Hair follicular keratinocyte (primary cell): Measurements from ENCODE around the gene TUBGCP6. TPM values are rescaled to one million over a fixed set of nuclear protein-coding genes. Genes with fewer than 3 reads are reported as not detected.

Experiments used
- total RNA-seq: library from RNA; depleted of rRNA; stranded (reverse); fragments of >200 nt; gene quantifications from 2 replicates; pipeline ENCODE4 v1.2.3, GENCODE V29; 2015

Gene TUBGCP6, protein sequence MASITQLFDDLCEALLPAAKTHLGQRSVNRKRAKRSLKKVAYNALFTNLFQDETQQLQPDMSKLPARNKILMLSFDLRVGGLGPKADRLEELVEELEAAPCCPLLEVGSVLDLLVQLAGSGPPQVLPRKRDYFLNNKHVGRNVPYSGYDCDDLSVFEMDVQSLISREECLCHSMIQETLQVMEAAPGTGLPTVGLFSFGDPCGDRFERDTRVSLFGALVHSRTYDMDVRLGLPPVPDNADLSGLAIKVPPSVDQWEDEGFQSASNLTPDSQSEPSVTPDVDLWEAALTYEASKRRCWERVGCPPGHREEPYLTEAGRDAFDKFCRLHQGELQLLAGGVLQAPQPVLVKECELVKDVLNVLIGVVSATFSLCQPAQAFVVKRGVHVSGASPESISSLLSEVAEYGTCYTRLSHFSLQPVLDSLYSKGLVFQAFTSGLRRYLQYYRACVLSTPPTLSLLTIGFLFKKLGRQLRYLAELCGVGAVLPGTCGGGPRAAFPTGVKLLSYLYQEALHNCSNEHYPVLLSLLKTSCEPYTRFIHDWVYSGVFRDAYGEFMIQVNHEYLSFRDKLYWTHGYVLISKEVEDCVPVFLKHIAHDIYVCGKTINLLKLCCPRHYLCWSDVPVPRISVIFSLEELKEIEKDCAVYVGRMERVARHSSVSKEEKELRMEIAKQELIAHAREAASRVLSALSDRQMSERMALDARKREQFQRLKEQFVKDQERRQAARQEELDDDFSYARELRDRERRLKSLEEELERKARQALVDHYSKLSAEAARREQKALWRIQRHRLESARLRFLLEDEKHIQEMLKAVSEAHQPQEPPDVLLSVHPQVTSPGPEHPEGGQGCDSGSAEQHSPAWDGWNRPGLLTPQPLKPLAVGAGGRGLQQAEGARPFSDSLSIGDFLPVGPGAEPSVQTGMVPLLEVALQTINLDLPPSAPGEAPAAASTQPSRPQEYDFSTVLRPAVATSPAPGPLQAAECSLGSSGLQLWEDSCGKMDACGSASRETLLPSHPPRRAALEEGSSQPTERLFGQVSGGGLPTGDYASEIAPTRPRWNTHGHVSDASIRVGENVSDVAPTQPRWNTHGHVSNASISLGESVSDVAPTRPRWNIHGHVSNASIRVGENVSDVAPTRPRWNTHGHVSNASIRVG (N-terminal part only)
- 21.0 and 25.7 TPM in 2 replicates for total RNA-seq

DNA sequence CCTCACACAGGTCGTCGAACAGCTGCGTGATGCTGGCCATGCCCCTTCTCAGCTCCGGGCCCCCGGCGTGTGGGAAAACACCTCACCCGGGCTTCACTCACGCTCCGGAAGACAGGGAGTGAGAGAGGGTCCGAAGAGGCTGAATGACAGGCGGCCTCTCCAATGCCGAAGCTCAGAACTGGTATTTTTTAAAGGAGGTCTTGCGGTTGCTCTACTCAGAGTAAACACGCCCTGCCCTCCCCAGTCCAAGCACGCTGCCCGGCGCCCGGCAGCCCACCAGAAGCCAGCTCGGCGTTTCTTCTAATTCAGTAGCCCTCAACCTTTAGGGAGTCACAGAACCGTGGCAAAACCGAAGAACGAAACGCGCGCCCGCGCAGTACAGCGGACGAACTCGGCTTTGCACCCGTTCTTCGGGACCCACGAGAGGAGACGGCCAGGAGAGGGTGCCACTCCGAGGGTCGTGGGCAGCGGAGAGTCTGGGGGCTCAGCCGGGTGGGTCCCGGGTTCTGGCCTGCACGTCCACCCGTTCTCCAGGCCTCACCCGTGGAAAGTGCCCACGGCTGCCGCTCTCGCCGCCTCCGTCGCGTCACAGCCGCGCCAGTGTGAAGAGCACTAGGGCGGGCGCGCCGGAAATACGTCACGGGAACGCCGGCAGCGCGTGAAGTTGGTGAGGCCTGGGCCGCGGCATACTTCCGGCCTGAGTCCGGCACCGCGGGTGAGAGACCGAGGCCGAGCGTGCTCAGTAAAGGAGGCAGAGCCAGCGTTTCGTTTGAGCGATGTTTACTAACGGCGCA is at the start of gene TUBGCP6:
Gene TUBGCP6, minus strand, starts transcription at position 604 of the 794 bp plus-strand sequence. Its CDS starts 564 bp downstream, at position 40.

DNA sequence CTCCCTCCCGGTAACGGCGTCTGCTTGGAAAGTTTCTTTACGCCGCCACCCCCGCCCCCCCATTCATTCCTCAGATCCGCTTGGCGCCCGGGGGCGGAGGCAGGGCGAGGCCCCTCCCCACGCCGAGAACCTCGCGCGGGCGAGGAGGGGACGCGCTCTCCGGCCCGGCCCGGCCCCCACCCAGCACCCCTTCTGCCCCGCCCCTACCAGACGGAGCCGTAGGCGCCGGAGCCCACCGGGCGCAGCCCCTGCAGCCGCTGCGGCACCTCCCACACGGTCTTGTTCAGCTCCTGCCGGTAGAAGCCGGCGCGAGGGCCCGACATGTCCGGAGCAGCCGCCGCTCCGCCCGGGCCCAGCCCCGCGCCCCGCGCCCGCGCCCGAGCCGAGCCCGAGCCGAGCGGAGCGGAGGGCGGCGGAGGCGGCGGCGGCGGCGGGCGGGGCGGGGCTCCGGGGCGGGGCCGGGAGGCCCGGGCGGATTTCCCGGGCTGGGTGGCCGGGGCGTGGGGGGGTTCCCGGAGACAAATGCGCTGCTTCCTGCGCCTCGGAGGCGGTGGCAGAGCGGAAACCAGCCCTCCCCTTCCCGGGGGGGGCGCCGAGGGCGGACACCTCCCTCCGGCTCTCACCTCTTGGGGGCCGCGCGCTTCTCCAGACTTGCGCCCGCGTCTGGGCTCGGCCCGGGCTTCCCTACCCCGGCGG is 25.3 kb upstream of the TUBGCP6 start, which contains the start of gene MAPK11:
Gene MAPK11, minus strand, starts transcription at position 411 of the 696 bp plus-strand sequence. Its CDS starts 88 bp downstream, at position 323.

DNA sequence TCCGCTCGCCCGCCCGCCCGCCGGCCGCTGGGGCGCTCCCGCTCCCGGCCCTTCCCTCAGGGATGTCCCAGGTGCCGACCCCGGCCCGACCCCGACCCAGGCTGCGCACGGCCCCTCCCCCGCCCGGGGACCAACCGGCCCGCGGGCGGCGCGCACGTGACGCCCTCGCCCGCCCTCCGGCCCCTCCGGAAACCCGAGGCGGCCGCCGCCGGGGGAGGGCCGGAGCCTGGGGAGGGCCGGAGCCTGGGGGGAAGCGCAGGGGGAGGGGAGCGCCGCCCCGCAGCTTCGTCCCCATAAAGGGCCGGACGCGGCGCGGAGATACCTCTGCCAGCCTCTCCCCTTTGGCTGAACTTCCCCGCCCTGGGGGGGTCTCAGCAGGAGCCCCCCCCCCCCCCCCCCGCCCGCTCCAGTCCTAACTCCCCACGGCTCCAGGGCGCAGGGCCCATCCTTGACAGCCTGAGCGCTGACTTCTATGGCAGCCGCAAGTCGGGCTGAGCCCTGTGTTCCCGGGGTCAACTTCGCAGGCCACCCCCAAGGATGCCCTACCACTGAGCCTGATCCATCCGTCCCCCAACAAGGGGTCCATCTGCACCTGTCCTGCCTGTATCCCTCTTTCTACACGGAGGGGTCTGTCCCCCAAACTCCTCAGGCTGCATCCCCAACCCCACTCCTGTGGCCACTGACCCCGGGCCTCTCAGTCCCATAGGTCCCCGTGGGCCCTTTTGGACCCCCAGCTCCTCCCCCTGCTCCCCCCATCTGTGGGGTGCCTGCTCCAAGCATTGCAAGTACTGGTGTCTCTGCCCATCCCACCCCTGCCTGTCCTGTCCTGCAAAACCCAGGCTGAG is 17.0 kb upstream of the TUBGCP6 start, which contains the start of gene MAPK12:
Gene MAPK12, minus strand, starts transcription at position 69 of the 845 bp plus-strand sequence. CDS start 174 bp downstream, outside the sequence.

DNA sequence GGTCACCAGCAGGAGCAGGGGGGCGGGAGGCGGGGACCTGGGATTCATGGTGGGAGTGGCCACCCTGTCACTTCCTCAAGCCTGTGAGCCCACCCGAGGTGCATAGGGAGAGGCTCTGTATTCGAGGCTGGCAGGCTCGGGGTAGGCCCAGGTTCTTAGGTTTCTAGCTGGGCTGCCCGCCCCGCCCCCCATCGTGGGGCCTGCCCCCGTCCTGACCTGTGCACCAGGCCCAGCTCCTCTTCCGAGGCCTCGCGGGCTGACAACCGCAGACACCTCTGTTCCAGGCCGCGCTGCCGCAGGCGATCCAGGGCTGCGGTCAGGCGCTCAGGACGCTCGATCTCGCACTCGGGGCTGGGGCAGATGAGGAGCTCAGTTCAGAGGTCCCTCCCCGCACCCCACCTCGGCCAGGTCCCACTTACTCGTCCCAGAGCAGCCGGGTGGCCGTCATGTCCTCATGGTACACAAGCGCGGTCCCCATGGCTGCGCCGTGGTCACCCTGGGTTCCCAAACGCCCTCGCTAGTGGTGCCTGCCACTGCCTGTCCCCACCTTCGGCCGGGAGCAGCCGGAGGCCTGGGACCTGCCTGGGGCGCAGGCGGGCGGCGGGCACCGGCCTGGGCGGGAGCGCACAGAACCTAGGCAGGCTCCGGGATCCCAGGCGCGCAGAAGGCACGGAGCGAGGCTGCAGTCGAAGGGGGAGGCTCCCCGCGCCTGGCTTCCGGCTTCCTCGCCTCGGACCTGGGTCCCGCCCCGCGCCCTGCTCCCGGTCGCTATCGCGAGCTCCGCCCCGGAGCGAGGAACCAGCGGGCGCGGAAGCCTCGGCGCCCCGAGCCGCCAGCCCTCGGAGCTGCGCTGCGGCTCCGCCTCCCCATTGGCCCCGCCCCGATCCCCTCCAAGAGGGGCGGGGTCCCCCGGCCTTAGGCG is 6.0 kb upstream of the TUBGCP6 start, which contains the start of gene HDAC10:
Gene HDAC10, minus strand, starts transcription at position 711 of the 922 bp plus-strand sequence. Its CDS starts 233 bp downstream, at position 478.

DNA sequence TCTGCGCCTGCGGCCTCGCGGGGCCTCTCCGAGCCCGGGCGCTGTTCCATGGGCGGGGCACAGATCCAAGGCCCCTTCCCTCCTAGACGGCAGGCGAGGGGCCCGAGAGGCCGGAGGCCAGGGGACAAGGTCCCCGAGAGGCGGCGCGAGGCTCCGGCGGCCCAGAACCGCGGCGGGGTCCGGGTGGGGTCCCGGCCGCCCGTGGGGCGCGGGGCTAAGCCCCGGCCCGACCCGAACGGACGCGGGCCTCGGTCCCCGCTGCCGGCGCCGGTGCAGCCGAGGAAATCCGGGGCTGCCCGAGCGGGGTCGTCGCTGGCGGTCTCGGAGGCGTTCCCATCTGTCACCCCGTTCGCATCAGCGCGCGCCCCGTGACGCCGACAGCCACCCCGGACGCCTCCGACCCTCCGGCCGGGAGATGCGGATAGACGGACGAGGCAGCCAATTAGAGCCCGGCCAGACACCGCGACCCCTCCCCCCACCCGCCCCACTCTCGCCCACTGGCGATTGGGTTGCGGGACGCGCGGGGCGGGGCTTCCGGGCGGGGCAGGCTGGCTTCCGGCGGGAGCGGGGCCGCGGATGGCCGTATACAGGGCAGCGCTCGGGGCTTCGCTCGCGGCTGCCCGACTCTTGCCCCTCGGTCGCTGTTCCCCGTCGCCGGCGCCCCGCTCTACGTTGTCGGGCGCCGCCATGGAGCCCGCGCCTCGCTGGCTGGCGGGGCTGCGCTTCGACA is 44.2 kb downstream of the TUBGCP6 start, which contains the start of gene SELENOO:
Gene SELENOO, plus strand, starts transcription at position 551 of the 730 bp plus-strand sequence. Its CDS starts 26 bp downstream, at position 577.

DNA sequence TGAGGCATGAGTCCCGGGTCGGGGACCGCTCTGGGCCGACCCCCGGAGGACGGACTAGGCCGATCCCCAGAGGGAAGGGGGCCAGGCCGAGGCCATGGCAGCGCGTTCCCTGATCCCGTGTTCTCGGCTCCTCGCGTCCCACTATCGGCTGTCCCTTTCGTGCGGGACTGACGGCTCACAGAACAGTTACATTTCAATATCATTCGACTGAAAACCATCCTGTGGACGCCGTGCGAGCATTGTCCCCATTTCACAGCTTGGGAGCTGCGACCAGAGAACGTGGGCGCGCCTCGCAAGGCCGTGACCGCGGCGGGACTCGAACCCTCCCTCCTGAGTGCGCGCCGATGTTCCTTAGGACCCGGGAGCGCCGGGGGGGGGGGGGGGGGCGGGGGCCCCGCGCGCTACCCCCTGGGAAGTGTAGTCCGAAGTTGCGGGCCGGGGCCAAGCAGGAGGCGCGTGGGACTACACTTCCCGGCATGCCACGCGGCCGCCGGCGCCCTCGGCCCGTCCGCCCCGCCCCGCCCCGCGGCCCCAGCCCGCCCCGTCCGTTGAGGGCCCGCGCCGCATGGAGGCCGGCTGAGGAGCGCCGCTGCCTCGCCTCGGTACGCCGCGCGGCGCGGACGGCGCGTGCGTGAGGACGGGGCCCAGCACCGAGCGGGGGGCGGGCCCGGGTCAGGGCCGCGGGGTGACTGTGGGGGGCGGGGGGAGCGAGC is 59.3 kb downstream of the TUBGCP6 start, which contains the start of gene TRABD:
Gene TRABD, plus strand, starts transcription at position 539 of the 713 bp plus-strand sequence. CDS start 7,148 bp downstream, outside the sequence.

DNA sequence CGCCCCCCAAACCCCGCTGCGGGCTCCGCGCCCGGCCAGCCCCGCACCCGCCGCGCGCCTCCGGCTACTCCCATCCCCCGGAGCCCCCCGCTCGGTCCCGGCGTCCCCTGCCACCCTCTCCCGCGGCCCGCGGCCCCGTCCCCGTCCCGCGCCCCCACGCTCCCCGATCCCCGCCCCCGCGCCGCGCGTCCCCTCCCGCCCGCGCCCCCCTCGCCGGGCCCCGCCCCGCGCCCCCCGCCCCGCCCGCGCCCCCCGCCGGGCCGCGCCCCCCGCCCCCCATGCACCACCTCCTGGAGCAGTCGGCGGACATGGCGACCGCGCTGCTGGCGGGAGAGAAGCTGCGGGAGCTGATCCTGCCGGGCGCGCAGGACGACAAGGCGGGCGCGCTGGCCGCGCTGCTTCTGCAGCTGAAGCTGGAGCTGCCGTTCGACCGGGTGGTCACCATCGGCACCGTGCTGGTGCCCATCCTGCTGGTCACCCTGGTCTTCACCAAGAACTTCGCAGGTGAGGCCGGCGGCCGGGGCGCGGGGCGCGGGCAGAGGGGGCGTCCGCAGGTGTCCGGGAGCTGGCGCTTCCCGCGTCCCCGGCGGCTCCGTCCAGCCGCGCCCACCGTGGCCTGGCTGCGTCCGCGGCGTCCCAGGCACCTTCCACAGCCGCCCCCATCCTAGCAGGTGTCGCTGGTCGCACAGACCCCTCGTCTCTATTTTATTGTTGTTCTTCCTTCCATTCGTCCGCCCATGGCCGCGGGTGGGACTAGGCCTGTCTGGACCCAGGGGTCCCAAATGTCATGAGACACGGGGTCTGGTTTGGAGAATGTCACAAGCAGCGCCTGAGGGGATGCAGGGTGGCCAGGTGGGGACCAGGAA is 74.1 kb downstream of the TUBGCP6 start, which contains the start of gene PANX2:
Gene PANX2, plus strand, starts transcription at position 279 of the 866 bp plus-strand sequence. Its CDS starts 0 bp downstream, at position 279.

Other genes starting within 250 kb of the TUBGCP6 start
- gene IL17REL, start 232.3 kb downstream of the TUBGCP6 start, total RNA-seq = not detected in 2 replicates
- not detected in 2 replicates for gene TTLL8, start 186.7 kb downstream of the TUBGCP6 start, total RNA-seq
- gene MLC1, start 159.6 kb downstream of the TUBGCP6 start, total RNA-seq = not detected in 2 replicates
- not detected in 2 replicates for gene MOV10L1, start 155.0 kb downstream of the TUBGCP6 start, total RNA-seq
- gene PANX2, start 74.3 kb downstream of the TUBGCP6 start, total RNA-seq = 0.04 and 0.62 TPM in 2 replicates
- 53.2 and 65.8 TPM in 2 replicates for gene TRABD, start 59.1 kb downstream of the TUBGCP6 start, total RNA-seq
- 42.0 and 48.0 TPM in 2 replicates for gene SELENOO, start 44.0 kb downstream of the TUBGCP6 start, total RNA-seq
- 10.1 and 21.4 TPM in 2 replicates for gene HDAC10, start 6.2 kb upstream of the TUBGCP6 start, total RNA-seq
- gene MAPK12, start 16.7 kb upstream of the TUBGCP6 start, total RNA-seq = 21.1 and 21.2 TPM in 2 replicates
- gene MAPK11, start 25.4 kb upstream of the TUBGCP6 start, total RNA-seq = 6.6 and 12.3 TPM in 2 replicates
- 73.7 and 104 TPM in 2 replicates for gene PLXNB2, start 62.6 kb upstream of the TUBGCP6 start, total RNA-seq
- gene DENND6B, start 82.0 kb upstream of the TUBGCP6 start, total RNA-seq = 0.49 and 1.0 TPM in 2 replicates
- gene PPP6R2, start 98.3 kb upstream of the TUBGCP6 start, total RNA-seq = 31.8 and 35.9 TPM in 2 replicates
- 51.1 and 67.3 TPM in 2 replicates for gene SBF1, start 230.0 kb upstream of the TUBGCP6 start, total RNA-seq
- 3.5 and 13.8 TPM in 2 replicates for gene ADM2, start 236.5 kb upstream of the TUBGCP6 start, total RNA-seq
- not detected in 2 replicates for gene MIOX, start 241.8 kb upstream of the TUBGCP6 start, total RNA-seq